ENCODE results near the gene MPV17L2. TPM values are rescaled to one million over a fixed set of nuclear protein-coding genes. Genes with fewer than 3 reads are reported as not detected.

Gene MPV17L2
- polyA plus RNA-seq, 1 donor from 2014 or later: 17.7 TPM

GRCh38 chr19:18229915-18230314, 36.9 kb downstream of the MPV17L2 start:
- H3K27me3 ChIP-seq (ENCODE audit: insufficient read depth, low read depth, low read length): peaks cover 48% of the 10 kb centered on the region

GRCh38 chr19:18230941-18231734, 38.1 kb downstream of the MPV17L2 start:
- no peaks in the 10 kb centered on the region for H3K9me3 ChIP-seq (ENCODE audit: low read length)
- H3K27ac ChIP-seq (ENCODE audit: low read length): no peak overlapping the region
- no peak overlapping the region for H3K4me3 ChIP-seq (ENCODE audit: low read length)
- H3F3A ChIP-seq (ENCODE audit: insufficient read depth, low read length, poor library complexity, severe bottlenecking): no peaks in the 10 kb centered on the region
- no peak overlapping the region for H3K4me2 ChIP-seq (ENCODE audit: low read length)
- H4K20me1 ChIP-seq (ENCODE audit: insufficient read depth): no peaks in the 10 kb centered on the region
- H2AFZ ChIP-seq (ENCODE audit: low read depth, low read length): no peak overlapping the region
- no peaks in the 10 kb centered on the region for H3K9me2 ChIP-seq (ENCODE audit: insufficient read depth, low read length)
- no peaks in the 10 kb centered on the region for H3K79me2 ChIP-seq (replicated peaks; ENCODE audit: insufficient read depth, low read length)
- H3K27me3 ChIP-seq (ENCODE audit: insufficient read depth, low read depth, low read length): peaks cover 35% of the 10 kb centered on the region
- no peak overlapping the region for H3K9ac ChIP-seq (ENCODE audit: low read length)
- H3K36me3 ChIP-seq (ENCODE audit: insufficient read depth, low read length): no peaks in the 10 kb centered on the region
- TF ChIP-seq CTCF (IDR thresholded peaks at IDR 0.05; ENCODE audit: poor library complexity, severe bottlenecking) (no peak), SMC3 (conservative IDR thresholded peaks at IDR 0.05; ENCODE audit: poor library complexity) (no peak), TAF1 (IDR thresholded peaks at IDR 0.05; ENCODE audit: low read depth) (no peak), EZH2 (IDR thresholded peaks at IDR 0.05; ENCODE audit: borderline replicate concordance, insufficient read depth, low read length, poor library complexity, severe bottlenecking) (no peak), MXI1 (conservative IDR thresholded peaks at IDR 0.05; ENCODE audit: poor library complexity, severe bottlenecking) (no peak), RAD21 (conservative IDR thresholded peaks at IDR 0.05) (no peak), REST (IDR thresholded peaks at IDR 0.05; ENCODE audit: borderline replicate concordance) (no peak)

More at GRCh38 chr19:18229915-18230314, 36.9 kb downstream of the MPV17L2 start:
- Histone ChIP-seq H3K9me3 (ENCODE audit: low read length) (no peaks in the 10 kb centered on the region), H3K4me2 (ENCODE audit: low read length) (no peak overlapping the region), H3K9me2 (ENCODE audit: insufficient read depth, low read length) (no peaks in the 10 kb centered on the region), H2AFZ (ENCODE audit: low read depth, low read length) (no peak overlapping the region), H4K20me1 (ENCODE audit: insufficient read depth) (no peaks in the 10 kb centered on the region), H3K79me2 (replicated peaks; ENCODE audit: insufficient read depth, low read length) (no peaks in the 10 kb centered on the region), H3K27ac (ENCODE audit: low read length) (no peak overlapping the region), H3K36me3 (ENCODE audit: insufficient read depth, low read length) (no peaks in the 10 kb centered on the region), H3K4me3 (ENCODE audit: low read length) (no peak overlapping the region), H3F3A (ENCODE audit: insufficient read depth, low read length, poor library complexity, severe bottlenecking) (no peaks in the 10 kb centered on the region), H3K9ac (ENCODE audit: low read length) (no peak overlapping the region)
- TF ChIP-seq REST (IDR thresholded peaks at IDR 0.05; ENCODE audit: borderline replicate concordance) (no peak), CTCF (IDR thresholded peaks at IDR 0.05; ENCODE audit: poor library complexity, severe bottlenecking) (no peak)
